OCI-LY1 (cell line): ENCODE data around the gene ADAM12.

Experiments
- H2AFZ ChIP-seq: fragments of 200-600 bp; sonication (generic), shearing (Covaris generic); 2 replicates; pipeline ENCODE4 v1.6.0; 2014; ENCODE audit warnings: antibody characterized with exemption, mild to moderate bottlenecking, low read length
- H3F3A ChIP-seq: fragments of 200-600 bp; sonication (generic), shearing (Covaris generic); 2 replicates; pipeline ENCODE4 v1.6.0; 2014; ENCODE audit warnings: mild to moderate bottlenecking, antibody characterized with exemption, low read length, moderate library complexity; ENCODE audit not compliant: insufficient read depth
- H3K27ac ChIP-seq: fragments of 200-600 bp; sonication (generic); 2 replicates; pipeline ENCODE4 v1.5.1; 2014; ENCODE audit warnings: low read length, mixed run types, mild to moderate bottlenecking, low read depth; ENCODE audit not compliant: poor library complexity, severe bottlenecking
- H3K27me3 ChIP-seq: fragments of 200-600 bp; sonication (generic); 2 replicates; pipeline ENCODE4 v1.6.0; 2014; ENCODE audit warnings: antibody characterized with exemption, mild to moderate bottlenecking, low read length, moderate library complexity; ENCODE audit not compliant: insufficient read depth
- H3K36me3 ChIP-seq: fragments of 200-600 bp; sonication (generic); 2 replicates; pipeline ENCODE4 v1.6.1; 2014; ENCODE audit warnings: mild to moderate bottlenecking, antibody characterized with exemption, low read length, moderate library complexity, mixed read lengths; ENCODE audit not compliant: insufficient read depth
- H3K4me1 ChIP-seq: fragments of 200-600 bp; sonication (generic); 2 replicates; pipeline ENCODE4 v1.5.1; 2014; ENCODE audit warnings: mild to moderate bottlenecking, low read length, moderate library complexity; ENCODE audit not compliant: insufficient read depth, severe bottlenecking
- H3K4me2 ChIP-seq: fragments of 200-600 bp; sonication (generic), shearing (Covaris generic); 2 replicates; pipeline ENCODE4 v1.6.1; 2014; ENCODE audit warnings: low read length
- H3K4me3 ChIP-seq: fragments of 200-600 bp; sonication (generic); 2 replicates; pipeline ENCODE4 v1.5.1; 2014; ENCODE audit warnings: low read length, low read depth, mild to moderate bottlenecking, mixed read lengths; ENCODE audit not compliant: poor library complexity, severe bottlenecking
- H3K79me2 ChIP-seq: fragments of 200-600 bp; shearing (Covaris generic); 2 replicates; pipeline ENCODE4 v1.6.1; 2016; ENCODE audit warnings: mixed run types, low read length, mixed read lengths; ENCODE audit not compliant: insufficient read depth
- H3K9ac ChIP-seq: fragments of 200-600 bp; sonication (generic), shearing (Covaris generic); 2 replicates; pipeline ENCODE4 v1.6.1; 2014; ENCODE audit warnings: mild to moderate bottlenecking, low read length, mixed read lengths
- H3K9me2 ChIP-seq: fragments of 200-600 bp; sonication (generic), shearing (Covaris generic); 2 replicates; pipeline ENCODE4 v1.6.1; 2014; ENCODE audit warnings: low read depth, mild to moderate bottlenecking, low read length, mixed read lengths
- H3K9me3 ChIP-seq: fragments of 200-600 bp; shearing (Covaris generic); 2 replicates; pipeline ENCODE4 v1.6.1; 2014; ENCODE audit warnings: low read length, mixed read lengths
- H4K20me1 ChIP-seq: fragments of 200-600 bp; sonication (generic), shearing (Covaris generic); 2 replicates; pipeline ENCODE4 v1.6.0; 2016; ENCODE audit warnings: mild to moderate bottlenecking, low read length; ENCODE audit not compliant: insufficient read depth
- EZH2 ChIP-seq: fragments of 200-600 bp; sonication (generic), shearing (Covaris generic); IDR thresholded peaks from 2 replicates; pipeline ENCODE4 v1.8.0; 2017; ENCODE audit warnings: borderline replicate concordance, mixed run types, mild to moderate bottlenecking, antibody characterized with exemption, low read length, moderate library complexity, mixed read lengths
- TF ChIP-seq, protein P1 (sequence below): fragments of 200-600 bp; sonication (generic), shearing (Covaris generic); IDR thresholded peaks from 2 replicates; pipeline ENCODE4 v1.5.1; 2017; ENCODE audit warnings: mild to moderate bottlenecking, antibody characterized with exemption, low read length, moderate library complexity, mixed read lengths

The ADAM12 gene

DNA sequence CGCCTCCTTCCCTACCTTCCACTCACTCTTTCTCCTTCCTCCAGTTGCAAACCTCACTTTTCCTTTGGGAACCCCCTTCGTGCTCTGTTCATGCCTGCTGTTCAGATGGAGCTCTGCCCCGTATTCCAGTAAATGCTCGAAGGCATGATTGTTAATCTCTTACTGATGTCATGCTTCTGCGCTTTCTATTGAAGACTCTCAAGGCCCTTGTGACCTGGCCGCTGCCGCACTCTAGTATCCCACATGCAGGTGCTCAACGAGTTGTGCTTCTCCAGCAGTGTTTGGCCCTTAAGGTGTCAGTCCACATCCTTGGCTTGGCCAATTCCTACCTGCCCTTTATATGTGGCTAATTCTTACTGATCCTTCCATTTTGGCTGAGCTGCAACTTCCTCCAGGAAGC is 158.6 kb downstream of the ADAM12 start:
- H3K27me3 ChIP-seq: peaks cover 2% of the 10 kb centered on the region; the same call in 1 of the 2 replicates
- H3K27ac ChIP-seq: no peak overlapping the region
- H3F3A ChIP-seq: no peaks in the 10 kb centered on the region
- no peak overlapping the region for H2AFZ ChIP-seq
- no peaks in the 10 kb centered on the region for H3K9me3 ChIP-seq
- H3K4me2 ChIP-seq: no peak overlapping the region
- H3K9me2 ChIP-seq: no peaks in the 10 kb centered on the region
- no peaks in the 10 kb centered on the region for H3K36me3 ChIP-seq
- TF ChIP-seq, protein P1, sequence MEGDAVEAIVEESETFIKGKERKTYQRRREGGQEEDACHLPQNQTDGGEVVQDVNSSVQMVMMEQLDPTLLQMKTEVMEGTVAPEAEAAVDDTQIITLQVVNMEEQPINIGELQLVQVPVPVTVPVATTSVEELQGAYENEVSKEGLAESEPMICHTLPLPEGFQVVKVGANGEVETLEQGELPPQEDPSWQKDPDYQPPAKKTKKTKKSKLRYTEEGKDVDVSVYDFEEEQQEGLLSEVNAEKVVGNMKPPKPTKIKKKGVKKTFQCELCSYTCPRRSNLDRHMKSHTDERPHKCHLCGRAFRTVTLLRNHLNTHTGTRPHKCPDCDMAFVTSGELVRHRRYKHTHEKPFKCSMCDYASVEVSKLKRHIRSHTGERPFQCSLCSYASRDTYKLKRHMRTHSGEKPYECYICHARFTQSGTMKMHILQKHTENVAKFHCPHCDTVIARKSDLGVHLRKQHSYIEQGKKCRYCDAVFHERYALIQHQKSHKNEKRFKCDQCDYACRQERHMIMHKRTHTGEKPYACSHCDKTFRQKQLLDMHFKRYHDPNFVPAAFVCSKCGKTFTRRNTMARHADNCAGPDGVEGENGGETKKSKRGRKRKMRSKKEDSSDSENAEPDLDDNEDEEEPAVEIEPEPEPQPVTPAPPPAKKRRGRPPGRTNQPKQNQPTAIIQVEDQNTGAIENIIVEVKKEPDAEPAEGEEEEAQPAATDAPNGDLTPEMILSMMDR: no peak
- no peak for TF ChIP-seq EZH2
- H4K20me1 ChIP-seq: no peaks in the 10 kb centered on the region
- H3K9ac ChIP-seq: no peak overlapping the region
- no peaks in the 10 kb centered on the region for H3K79me2 ChIP-seq
- H3K4me1 ChIP-seq: no peaks in the 10 kb centered on the region
- H3K4me3 ChIP-seq: no peak overlapping the region

DNA sequence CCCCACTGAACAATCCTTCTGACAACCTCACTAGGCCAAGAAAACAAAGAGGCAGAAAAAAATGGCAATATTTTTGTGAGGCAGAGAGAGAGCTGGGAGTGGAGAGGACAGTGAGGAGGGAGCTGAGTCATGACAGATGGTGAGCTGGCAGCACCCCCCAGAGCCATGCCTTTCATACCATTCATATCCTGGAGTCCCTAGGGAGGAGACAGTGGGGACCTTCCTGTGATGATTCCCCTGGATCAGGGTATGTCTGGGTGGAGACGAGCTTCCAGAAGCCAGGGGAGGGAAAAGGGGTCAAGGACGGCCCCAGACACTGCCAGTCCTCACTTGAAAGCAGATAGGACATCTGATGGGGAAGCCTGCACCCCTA is 160.5 kb downstream of the ADAM12 start:
- Histone ChIP-seq H3K27ac (no peak overlapping the region), H3K27me3 (0 out of 2 replicates have a peak, but pooled peaks cover 2% of the 10 kb centered on the region), H3K79me2 (no peaks in the 10 kb centered on the region), H3F3A (no peaks in the 10 kb centered on the region), H4K20me1 (no peaks in the 10 kb centered on the region), H3K36me3 (no peaks in the 10 kb centered on the region), H3K9me3 (no peaks in the 10 kb centered on the region), H3K9ac (no peak overlapping the region), H3K4me2 (no peak overlapping the region), H2AFZ (no peak overlapping the region), H3K9me2 (no peaks in the 10 kb centered on the region), H3K4me1 (no peaks in the 10 kb centered on the region), H3K4me3 (no peak overlapping the region)
- TF ChIP-seq EZH2: no peak
- TF ChIP-seq, protein P1: no peak

DNA sequence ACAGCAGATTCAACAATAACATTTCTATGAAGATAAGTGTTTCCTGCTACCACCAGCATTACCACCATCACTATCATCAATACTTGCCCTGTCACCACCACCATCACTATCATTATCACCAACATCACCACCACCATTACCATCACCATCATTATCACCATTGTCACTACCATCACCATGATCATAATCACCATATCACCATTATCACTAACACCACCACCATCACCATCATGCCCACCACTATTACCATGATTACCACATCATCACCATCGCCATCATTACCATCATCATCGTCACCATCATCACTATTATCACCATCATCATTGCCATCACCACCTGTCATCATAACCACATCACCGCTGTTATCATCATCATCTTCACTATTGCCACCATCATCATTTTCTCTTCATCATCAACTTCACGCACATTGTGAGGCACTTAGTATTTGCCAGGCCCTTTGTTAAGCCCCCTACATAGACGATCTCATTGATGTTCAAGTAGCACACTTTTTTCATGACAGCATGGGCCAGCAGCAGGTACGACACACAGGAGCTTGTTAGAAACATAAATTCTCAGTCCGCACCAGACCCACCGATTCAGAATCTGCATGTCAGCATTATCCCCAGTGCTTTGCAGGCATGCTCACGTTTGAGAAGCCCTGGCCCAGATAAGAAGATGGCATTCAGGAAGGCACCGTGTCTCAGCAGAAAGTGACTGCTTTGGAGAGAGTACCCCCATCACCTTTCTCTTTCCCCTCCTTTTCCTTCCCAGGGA is 161.1 kb downstream of the ADAM12 start:
- no peaks in the 10 kb centered on the region for H4K20me1 ChIP-seq
- no peak overlapping the region for H3K4me3 ChIP-seq
- H3K79me2 ChIP-seq: no peaks in the 10 kb centered on the region
- 0 out of 2 replicates have a peak, but pooled peaks cover 2% of the 10 kb centered on the region for H3K27me3 ChIP-seq
- H3K9ac ChIP-seq: no peak overlapping the region
- H3K27ac ChIP-seq: no peak overlapping the region
- H3K9me2 ChIP-seq: no peaks in the 10 kb centered on the region
- H3K9me3 ChIP-seq: no peaks in the 10 kb centered on the region
- no peaks in the 10 kb centered on the region for H3K4me1 ChIP-seq
- no peak for TF ChIP-seq EZH2
- TF ChIP-seq, protein P1: no peak
- no peaks in the 10 kb centered on the region for H3F3A ChIP-seq
- no peak overlapping the region for H2AFZ ChIP-seq
- no peak overlapping the region for H3K4me2 ChIP-seq
- no peaks in the 10 kb centered on the region for H3K36me3 ChIP-seq
